ENCODE measurements around the gene ZDHHC14. TPM values are rescaled to one million over a fixed set of nuclear protein-coding genes. Genes with fewer than 3 reads are reported as not detected.

Gene ZDHHC14
- total RNA-seq, 4 donors from 2014 or later = 9.1 to 20.6 (median 12.5) TPM

- H3K9me3 ChIP-seq = no peaks in the 10 kb centered on the region
- no peaks in the 10 kb centered on the region for H3K27me3 ChIP-seq
- H3K27ac ChIP-seq = no peak overlapping the region
- no peaks in the 10 kb centered on the region for H3K36me3 ChIP-seq
- DNase-seq = no peak
- TF ChIP-seq CTCF (IDR thresholded peaks at IDR 0.05) = no peak
- H3K4me1 ChIP-seq = no peaks in the 10 kb centered on the region
- H3K4me3 ChIP-seq = no peak overlapping the region
These were observed 87.1 kb downstream of the ZDHHC14 start for GRCh38 chr6:157468054-157468453.

DNA sequence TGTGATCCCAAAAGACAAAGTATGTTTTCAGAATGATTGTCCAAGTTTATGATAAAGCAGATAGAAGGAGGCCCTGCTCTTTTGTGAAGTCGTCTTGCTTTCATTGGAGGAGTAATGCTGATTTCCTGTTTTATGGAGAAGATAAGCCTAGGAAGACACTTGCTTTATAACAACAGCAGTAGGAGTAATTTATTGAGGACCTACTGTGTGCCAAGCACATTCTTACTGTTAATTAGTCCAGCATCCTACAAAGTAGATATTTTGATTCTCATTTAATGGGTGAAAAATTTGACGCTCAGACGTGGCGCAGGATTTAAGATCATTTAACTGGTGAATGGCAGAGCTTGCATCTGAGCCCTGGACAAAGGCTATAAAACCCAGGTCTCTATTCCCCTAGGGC lies 87.6 kb downstream of the ZDHHC14 start:
- H3K36me3 ChIP-seq = no peaks in the 10 kb centered on the region
- DNase-seq = no peak
- TF ChIP-seq CTCF (IDR thresholded peaks at IDR 0.05) (no peak), POLR2A (IDR thresholded peaks at IDR 0.05) (no peak)
- H3K4me3 ChIP-seq = no peak overlapping the region
- H3K27me3 ChIP-seq = no peaks in the 10 kb centered on the region
- no peaks in the 10 kb centered on the region for H3K4me1 ChIP-seq
- no peak overlapping the region for H3K27ac ChIP-seq
- H3K9me3 ChIP-seq = no peaks in the 10 kb centered on the region

DNA sequence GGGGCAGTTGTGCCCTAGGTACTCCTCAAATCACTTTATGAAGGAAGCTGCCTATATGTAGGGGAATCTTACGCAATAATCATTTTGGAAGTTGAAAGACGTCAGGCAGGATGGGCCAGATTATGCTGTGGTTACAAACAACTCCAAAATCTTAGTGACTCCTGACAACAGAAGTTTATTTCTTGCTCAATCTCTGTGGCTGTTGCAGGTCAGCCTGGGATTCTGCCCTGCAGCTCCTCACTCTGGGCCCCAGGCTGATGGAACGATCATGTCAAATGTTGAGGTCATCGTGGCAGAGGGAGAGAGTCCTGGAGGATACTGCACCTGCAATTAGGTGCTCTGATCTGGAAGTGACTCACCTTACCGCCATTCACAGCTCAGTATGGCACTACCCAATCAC lies 88.4 kb downstream of the ZDHHC14 start:
- H3K36me3 ChIP-seq = no peaks in the 10 kb centered on the region
- no peak overlapping the region for H3K4me3 ChIP-seq
- no peaks in the 10 kb centered on the region for H3K9me3 ChIP-seq
- no peak overlapping the region for H3K27ac ChIP-seq
- TF ChIP-seq CTCF (IDR thresholded peaks at IDR 0.05) (no peak), POLR2A (IDR thresholded peaks at IDR 0.05) (no peak)
- no peaks in the 10 kb centered on the region for H3K27me3 ChIP-seq
- H3K4me1 ChIP-seq = no peaks in the 10 kb centered on the region
- DNase-seq = no peak

DNA sequence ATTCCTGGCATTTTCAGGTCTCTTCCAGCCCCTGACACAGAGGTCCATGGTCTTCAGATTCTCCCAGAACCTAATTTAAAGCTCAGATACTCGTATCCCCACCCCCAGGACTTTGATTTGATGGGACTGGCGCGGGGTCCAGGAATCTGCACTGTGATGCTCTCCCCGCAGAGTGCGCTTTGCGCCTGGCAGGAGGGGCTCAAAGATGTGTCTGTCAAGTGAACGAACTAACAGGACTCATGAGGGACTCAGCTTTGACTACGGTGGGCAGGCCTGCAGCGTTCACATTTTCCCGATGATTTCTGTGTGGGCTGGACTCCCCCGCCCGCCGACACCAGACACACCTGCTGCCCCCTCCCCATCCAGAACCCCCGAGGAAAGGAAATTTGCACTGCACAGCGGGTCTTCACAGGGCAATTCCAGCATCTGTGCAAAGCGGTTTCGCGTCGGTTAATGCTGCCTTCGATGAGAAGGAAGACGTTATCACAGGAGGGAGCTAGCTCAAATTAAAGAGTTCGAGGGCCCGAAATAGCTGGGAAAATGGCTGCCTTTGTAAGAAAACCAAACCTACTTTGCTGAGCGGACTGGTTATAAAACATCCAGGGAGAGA lies 90.2 kb downstream of the ZDHHC14 start:
- Histone ChIP-seq H3K36me3 (no peaks in the 10 kb centered on the region), H3K27me3 (no peaks in the 10 kb centered on the region), H3K4me3 (no peak overlapping the region), H3K27ac (no peak overlapping the region), H3K9me3 (no peaks in the 10 kb centered on the region), H3K4me1 (no peaks in the 10 kb centered on the region)
- no peak for TF ChIP-seq CTCF (IDR thresholded peaks at IDR 0.05)
- no peak for TF ChIP-seq POLR2A (IDR thresholded peaks at IDR 0.05)
- DNase-seq = no peak

- H3K9me3 ChIP-seq = no peaks in the 10 kb centered on the region
- no peak for TF ChIP-seq CTCF (IDR thresholded peaks at IDR 0.05)
- no peak overlapping the region for H3K4me3 ChIP-seq
- H3K27ac ChIP-seq = no peak overlapping the region
- H3K4me1 ChIP-seq = no peaks in the 10 kb centered on the region
- H3K27me3 ChIP-seq = no peaks in the 10 kb centered on the region
- DNase-seq = no peak
- H3K36me3 ChIP-seq = no peaks in the 10 kb centered on the region
These were observed 91.1 kb downstream of the ZDHHC14 start for GRCh38 chr6:157471895-157472686.

Measured in Peyer's patch (tissue), 4 donors.